Measurements from ENCODE around the gene RPL19.

Gene RPL19

GRCh38 chr17:39199820-39200069, 338 bp upstream of the RPL19 start:
- peak; percentile 70 for DNase-seq

- DNase-seq = no peak
Measured at GRCh38 chr17:39200957-39201510, 951 bp downstream of the RPL19 start.

- DNase-seq = no peak
Measured at GRCh38 chr17:39204245-39204644, 4.2 kb downstream of the RPL19 start.

GRCh38 chr17:39205112-39205526, 5.0 kb downstream of the RPL19 start:
- DNase-seq = no peak

- DNase-seq = no peak
Measured at GRCh38 chr17:39208136-39208535, 8.1 kb downstream of the RPL19 start.

GRCh38 chr17:39208893-39209292, 8.8 kb downstream of the RPL19 start:
- DNase-seq = no peak

GRCh38 chr17:39209317-39210092, 9.4 kb downstream of the RPL19 start:
- DNase-seq = no peak

- no peak for DNase-seq
Measured at GRCh38 chr17:39210093-39210434, 10.0 kb downstream of the RPL19 start.

GRCh38 chr17:39212195-39212810, 12.2 kb downstream of the RPL19 start:
- no peak for DNase-seq

- no peak for DNase-seq
Measured at GRCh38 chr17:39212841-39213480, 12.9 kb downstream of the RPL19 start.

- DNase-seq = no peak
Measured at GRCh38 chr17:39213852-39214251, 13.8 kb downstream of the RPL19 start.

- no peak for DNase-seq
Measured at GRCh38 chr17:39217734-39218369, 17.8 kb downstream of the RPL19 start.

GRCh38 chr17:39218906-39219305, 18.8 kb downstream of the RPL19 start:
- no peak for DNase-seq

- no peak for DNase-seq
Measured at GRCh38 chr17:39219647-39220154, 19.6 kb downstream of the RPL19 start.

- no peak for DNase-seq
Measured at GRCh38 chr17:39221572-39221971, 21.5 kb downstream of the RPL19 start.

- DNase-seq = no peak
Measured at GRCh38 chr17:39222151-39222550, 22.1 kb downstream of the RPL19 start.

- no peak for DNase-seq
Measured at GRCh38 chr17:39222866-39223834, 23.1 kb downstream of the RPL19 start.

GRCh38 chr17:39223907-39224777, 24.1 kb downstream of the RPL19 start:
- no peak for DNase-seq

GRCh38 chr17:39224778-39225307, 24.8 kb downstream of the RPL19 start:
- no peak for DNase-seq

GRCh38 chr17:39225308-39225958, 25.4 kb downstream of the RPL19 start, which contains the start of gene STAC2:
TSS of gene STAC2 (minus strand) at chr17:39225945. CDS start at chr17:39225502, 443 bp downstream.
- no peak for DNase-seq
